ENCODE data around the gene ACTN1.

Gene ACTN1

GRCh38 chr14:68842298-68842697 is 136.8 kb downstream of the ACTN1 start:
- H3K4me1 ChIP-seq (ENCODE audit: control insufficient read depth, insufficient read depth, low read length), result 0 out of 2 replicates have a peak, but pooled peaks cover 3% of the 10 kb centered on the region
- no peak overlapping the region for H3K4me3 ChIP-seq (ENCODE audit: low read depth, low read length)
- TF ChIP-seq ZNF514 (tag by site-specific recombination; IDR thresholded peaks at IDR 0.05) (no peak), KLF17 (tag by site-specific recombination; IDR thresholded peaks at IDR 0.05) (no peak), ZNF138 (tag by site-specific recombination; IDR thresholded peaks at IDR 0.05; ENCODE audit: borderline replicate concordance) (no peak), ZNF626 (tag by site-specific recombination; IDR thresholded peaks at IDR 0.05) (no peak), ZSCAN30 (tag by site-specific recombination; IDR thresholded peaks at IDR 0.05) (no peak), ZNF202 (tag by site-specific recombination; IDR thresholded peaks at IDR 0.05; ENCODE audit: borderline replicate concordance) (no peak), ZNF146 (tag by site-specific recombination; IDR thresholded peaks at IDR 0.05) (no peak), PRDM4 (tag by site-specific recombination; IDR thresholded peaks at IDR 0.05) (no peak), ZSCAN18 (tag by site-specific recombination; IDR thresholded peaks at IDR 0.05) (no peak), EGR2 (tag by site-specific recombination; IDR thresholded peaks at IDR 0.05; ENCODE audit: low read depth) (no peak), ZNF510 (tag by site-specific recombination; IDR thresholded peaks at IDR 0.05; ENCODE audit: insufficient replicate concordance) (no peak), ZNF112 (tag by site-specific recombination; IDR thresholded peaks at IDR 0.05) (no peak), PRDM6 (tag by site-specific recombination; IDR thresholded peaks at IDR 0.05) (no peak), SETDB1 (IDR thresholded peaks at IDR 0.05; ENCODE audit: insufficient read length, low read length) (no peak), ATF2 (tag by site-specific recombination; IDR thresholded peaks at IDR 0.05; ENCODE audit: low read depth) (no peak), ZNF645 (tag by site-specific recombination; IDR thresholded peaks at IDR 0.05) (no peak), ZNF214 (tag by site-specific recombination; IDR thresholded peaks at IDR 0.05; ENCODE audit: borderline replicate concordance) (no peak), YY1 (tag by site-specific recombination; IDR thresholded peaks at IDR 0.05) (no peak), ZNF350 (tag by site-specific recombination; IDR thresholded peaks at IDR 0.05) (no peak), ZNF18 (tag by site-specific recombination; IDR thresholded peaks at IDR 0.05) (no peak)
- no peak overlapping the region for H3K27ac ChIP-seq (ENCODE audit: extremely low read depth, low read depth, low read length)
- POLR2A ChIA-PET, result no interaction called here
- H3K9me3 ChIP-seq (ENCODE audit: control insufficient read depth, insufficient read depth, low read depth, low read length), result no peaks in the 10 kb centered on the region
- no peaks in the 10 kb centered on the region for H3K36me3 ChIP-seq (ENCODE audit: control insufficient read depth in 2 of 2, insufficient read depth in 1 of 2, low read length in 2 of 2)
- CTCF ChIA-PET, result interaction anchor here (0.7 to 3.4 kb wide), 2 partner anchors 16 to 22 kb away, joined by 3 to 45 read pairs; no protein-coding TSS in a partner anchor
